Measurements from ENCODE around the gene SLC44A5. TPM values are rescaled to one million over a fixed set of nuclear protein-coding genes. Genes with fewer than 3 reads are reported as not detected.

SLC44A5 gene
- total and polyA plus RNA-seq, 2 donors = 0.05 to 1.5 TPM

- H3K36me3 ChIP-seq (ENCODE audit: control insufficient read depth in 2 of 2, insufficient read depth in 2 of 2, low read length in 1 of 2) = no peaks in the 10 kb centered on the region
- no peaks in the 10 kb centered on the region for H3K4me1 ChIP-seq (ENCODE audit: control insufficient read depth in 2 of 2, insufficient read depth in 2 of 2, low read length in 2 of 2)
- no peak overlapping the region for H3K4me3 ChIP-seq (ENCODE audit: low read length in 2 of 2)
- no peak overlapping the region for H3K27ac ChIP-seq (ENCODE audit: low read depth in 1 of 2, low read length in 1 of 2)
- DNase-seq (ENCODE audit: low read depth in 6 of 9, low spot score in 9 of 9) = no peak
- no peaks in the 10 kb centered on the region for H3K27me3 ChIP-seq (ENCODE audit: control insufficient read depth in 2 of 2, insufficient read depth in 1 of 2, low read length in 1 of 2)
- no peaks in the 10 kb centered on the region for H3K9me3 ChIP-seq (ENCODE audit: control insufficient read depth in 2 of 2, insufficient read depth in 1 of 2, low read length in 1 of 2)
- WGBS = 70% methylated on average over 2 of the region's 2 CpGs
Measured at GRCh38 chr1:75327395-75327794, 283.5 kb downstream of the SLC44A5 start.

- H3K9me3 ChIP-seq (ENCODE audit: control insufficient read depth in 2 of 2, insufficient read depth in 1 of 2, low read length in 1 of 2) = no peaks in the 10 kb centered on the region
- no peak overlapping the region for H3K27ac ChIP-seq (ENCODE audit: low read depth in 1 of 2, low read length in 1 of 2)
- no peak overlapping the region for H3K4me3 ChIP-seq (ENCODE audit: low read length in 2 of 2)
- H3K27me3 ChIP-seq (ENCODE audit: control insufficient read depth in 2 of 2, insufficient read depth in 1 of 2, low read length in 1 of 2) = no peaks in the 10 kb centered on the region
- WGBS = 97% methylated on average over 4 of the region's 4 CpGs
- DNase-seq (ENCODE audit: low read depth in 6 of 9, low spot score in 9 of 9) = no peak
- H3K4me1 ChIP-seq (ENCODE audit: control insufficient read depth in 2 of 2, insufficient read depth in 2 of 2, low read length in 2 of 2) = no peaks in the 10 kb centered on the region
- H3K36me3 ChIP-seq (ENCODE audit: control insufficient read depth in 2 of 2, insufficient read depth in 2 of 2, low read length in 1 of 2) = no peaks in the 10 kb centered on the region
Measured at GRCh38 chr1:75317976-75318375, 292.9 kb downstream of the SLC44A5 start.

- Histone ChIP-seq H3K9me3 (ENCODE audit: control insufficient read depth in 2 of 2, insufficient read depth in 1 of 2, low read length in 1 of 2) (no peaks in the 10 kb centered on the region), H3K4me1 (ENCODE audit: control insufficient read depth in 2 of 2, insufficient read depth in 2 of 2, low read length in 2 of 2) (no peaks in the 10 kb centered on the region), H3K27ac (ENCODE audit: low read depth in 1 of 2, low read length in 1 of 2) (no peak overlapping the region), H3K4me3 (ENCODE audit: low read length in 2 of 2) (no peak overlapping the region), H3K27me3 (ENCODE audit: control insufficient read depth in 2 of 2, insufficient read depth in 1 of 2, low read length in 1 of 2) (no peaks in the 10 kb centered on the region), H3K36me3 (ENCODE audit: control insufficient read depth in 2 of 2, insufficient read depth in 2 of 2, low read length in 1 of 2) (no peaks in the 10 kb centered on the region)
- WGBS = 48% methylated on average over 1 of the region's 1 CpG
- DNase-seq (ENCODE audit: low read depth in 6 of 9, low spot score in 9 of 9) = no peak
Measured at GRCh38 chr1:75316230-75316629, 294.7 kb downstream of the SLC44A5 start.

GRCh38 chr1:75312620-75313019, 298.3 kb downstream of the SLC44A5 start:
- no peak overlapping the region for H3K27ac ChIP-seq (ENCODE audit: low read depth in 1 of 2, low read length in 1 of 2)
- no peak for DNase-seq (ENCODE audit: low read depth in 6 of 9, low spot score in 9 of 9)
- H3K27me3 ChIP-seq (ENCODE audit: control insufficient read depth in 2 of 2, insufficient read depth in 1 of 2, low read length in 1 of 2) = no peaks in the 10 kb centered on the region
- H3K9me3 ChIP-seq (ENCODE audit: control insufficient read depth in 2 of 2, insufficient read depth in 1 of 2, low read length in 1 of 2) = no peaks in the 10 kb centered on the region
- H3K36me3 ChIP-seq (ENCODE audit: control insufficient read depth in 2 of 2, insufficient read depth in 2 of 2, low read length in 1 of 2) = no peaks in the 10 kb centered on the region
- no peaks in the 10 kb centered on the region for H3K4me1 ChIP-seq (ENCODE audit: control insufficient read depth in 2 of 2, insufficient read depth in 2 of 2, low read length in 2 of 2)
- WGBS = 96% methylated on average over 2 of the region's 2 CpGs
- H3K4me3 ChIP-seq (ENCODE audit: low read length in 2 of 2) = no peak overlapping the region

- H3K27ac ChIP-seq (ENCODE audit: low read depth in 1 of 2, low read length in 1 of 2) = no peak overlapping the region
- no peaks in the 10 kb centered on the region for H3K9me3 ChIP-seq (ENCODE audit: control insufficient read depth in 2 of 2, insufficient read depth in 1 of 2, low read length in 1 of 2)
- no peak overlapping the region for H3K4me3 ChIP-seq (ENCODE audit: low read length in 2 of 2)
- H3K27me3 ChIP-seq (ENCODE audit: control insufficient read depth in 2 of 2, insufficient read depth in 1 of 2, low read length in 1 of 2) = no peaks in the 10 kb centered on the region
- no peaks in the 10 kb centered on the region for H3K36me3 ChIP-seq (ENCODE audit: control insufficient read depth in 2 of 2, insufficient read depth in 2 of 2, low read length in 1 of 2)
- no peaks in the 10 kb centered on the region for H3K4me1 ChIP-seq (ENCODE audit: control insufficient read depth in 2 of 2, insufficient read depth in 2 of 2, low read length in 2 of 2)
- DNase-seq (ENCODE audit: low read depth in 6 of 9, low spot score in 9 of 9) = no peak
Measured at GRCh38 chr1:75310067-75310466, 300.8 kb downstream of the SLC44A5 start.

- DNase-seq (ENCODE audit: low read depth in 6 of 9, low spot score in 9 of 9) = no peak
- no peak overlapping the region for H3K27ac ChIP-seq (ENCODE audit: low read depth in 1 of 2, low read length in 1 of 2)
- no peaks in the 10 kb centered on the region for H3K27me3 ChIP-seq (ENCODE audit: control insufficient read depth in 2 of 2, insufficient read depth in 1 of 2, low read length in 1 of 2)
- no peaks in the 10 kb centered on the region for H3K36me3 ChIP-seq (ENCODE audit: control insufficient read depth in 2 of 2, insufficient read depth in 2 of 2, low read length in 1 of 2)
- H3K9me3 ChIP-seq (ENCODE audit: control insufficient read depth in 2 of 2, insufficient read depth in 1 of 2, low read length in 1 of 2) = no peaks in the 10 kb centered on the region
- H3K4me3 ChIP-seq (ENCODE audit: low read length in 2 of 2) = no peak overlapping the region
- no peaks in the 10 kb centered on the region for H3K4me1 ChIP-seq (ENCODE audit: control insufficient read depth in 2 of 2, insufficient read depth in 2 of 2, low read length in 2 of 2)
- WGBS = 92% methylated on average over 2 of the region's 2 CpGs
Measured at GRCh38 chr1:75308365-75308764, 302.5 kb downstream of the SLC44A5 start.

GRCh38 chr1:75305061-75305460, 305.9 kb downstream of the SLC44A5 start:
- H3K9me3 ChIP-seq (ENCODE audit: control insufficient read depth in 2 of 2, insufficient read depth in 1 of 2, low read length in 1 of 2) = no peaks in the 10 kb centered on the region
- H3K4me1 ChIP-seq (ENCODE audit: control insufficient read depth in 2 of 2, insufficient read depth in 2 of 2, low read length in 2 of 2) = no peaks in the 10 kb centered on the region
- no peak for DNase-seq (ENCODE audit: low read depth in 6 of 9, low spot score in 9 of 9)
- H3K4me3 ChIP-seq (ENCODE audit: low read length in 2 of 2) = no peak overlapping the region
- no peak overlapping the region for H3K27ac ChIP-seq (ENCODE audit: low read depth in 1 of 2, low read length in 1 of 2)
- WGBS = 93% methylated on average over 2 of the region's 2 CpGs
- no peaks in the 10 kb centered on the region for H3K36me3 ChIP-seq (ENCODE audit: control insufficient read depth in 2 of 2, insufficient read depth in 2 of 2, low read length in 1 of 2)
- H3K27me3 ChIP-seq (ENCODE audit: control insufficient read depth in 2 of 2, insufficient read depth in 1 of 2, low read length in 1 of 2) = no peaks in the 10 kb centered on the region

- H3K9me3 ChIP-seq (ENCODE audit: control insufficient read depth in 2 of 2, insufficient read depth in 1 of 2, low read length in 1 of 2) = no peaks in the 10 kb centered on the region
- H3K27ac ChIP-seq (ENCODE audit: low read depth in 1 of 2, low read length in 1 of 2) = no peak overlapping the region
- 94% methylated on average over 4 of the region's 4 CpGs for WGBS
- H3K4me3 ChIP-seq (ENCODE audit: low read length in 2 of 2) = no peak overlapping the region
- DNase-seq (ENCODE audit: low read depth in 6 of 9, low spot score in 9 of 9) = no peak
- H3K36me3 ChIP-seq (ENCODE audit: control insufficient read depth in 2 of 2, insufficient read depth in 2 of 2, low read length in 1 of 2) = no peaks in the 10 kb centered on the region
- no peaks in the 10 kb centered on the region for H3K4me1 ChIP-seq (ENCODE audit: control insufficient read depth in 2 of 2, insufficient read depth in 2 of 2, low read length in 2 of 2)
- H3K27me3 ChIP-seq (ENCODE audit: control insufficient read depth in 2 of 2, insufficient read depth in 1 of 2, low read length in 1 of 2) = no peaks in the 10 kb centered on the region
Measured at GRCh38 chr1:75293270-75293669, 317.6 kb downstream of the SLC44A5 start.

- Histone ChIP-seq H3K27me3 (ENCODE audit: control insufficient read depth in 2 of 2, insufficient read depth in 1 of 2, low read length in 1 of 2) (no peaks in the 10 kb centered on the region), H3K4me1 (ENCODE audit: control insufficient read depth in 2 of 2, insufficient read depth in 2 of 2, low read length in 2 of 2) (no peaks in the 10 kb centered on the region), H3K36me3 (ENCODE audit: control insufficient read depth in 2 of 2, insufficient read depth in 2 of 2, low read length in 1 of 2) (no peaks in the 10 kb centered on the region), H3K9me3 (ENCODE audit: control insufficient read depth in 2 of 2, insufficient read depth in 1 of 2, low read length in 1 of 2) (no peaks in the 10 kb centered on the region), H3K4me3 (ENCODE audit: low read length in 2 of 2) (no peak overlapping the region), H3K27ac (ENCODE audit: low read depth in 1 of 2, low read length in 1 of 2) (no peak overlapping the region)
- 91% methylated on average over 3 of the region's 3 CpGs for WGBS
- DNase-seq (ENCODE audit: low read depth in 6 of 9, low spot score in 9 of 9) = no peak
Measured at GRCh38 chr1:75292013-75292412, 318.9 kb downstream of the SLC44A5 start.

GRCh38 chr1:75276385-75276784, 334.5 kb downstream of the SLC44A5 start:
- Histone ChIP-seq H3K4me3 (ENCODE audit: low read length in 2 of 2) (no peak overlapping the region), H3K27me3 (ENCODE audit: control insufficient read depth in 2 of 2, insufficient read depth in 1 of 2, low read length in 1 of 2) (no peaks in the 10 kb centered on the region), H3K9me3 (ENCODE audit: control insufficient read depth in 2 of 2, insufficient read depth in 1 of 2, low read length in 1 of 2) (peaks cover 0 to under 1% of the 10 kb centered on the region in 2 donors), H3K4me1 (ENCODE audit: control insufficient read depth in 2 of 2, insufficient read depth in 2 of 2, low read length in 2 of 2) (no peaks in the 10 kb centered on the region), H3K36me3 (ENCODE audit: control insufficient read depth in 2 of 2, insufficient read depth in 2 of 2, low read length in 1 of 2) (no peaks in the 10 kb centered on the region), H3K27ac (ENCODE audit: low read depth in 1 of 2, low read length in 1 of 2) (no peak overlapping the region)
- WGBS = 93% methylated on average over 1 of the region's 1 CpG
- DNase-seq (ENCODE audit: low read depth in 6 of 9, low spot score in 9 of 9) = no peak

Measured in thymus (tissue), 11 donors.